Esophagus muscularis mucosa (tissue), 3 donors: ENCODE results near the gene TPO.

Experiments
- CTCF ChIP-seq, 3 experiments: fragments of 200-600 bp in 2 of 3; fragments of 450-650 bp in 1 of 3; sonication (generic) in 2 of 3; IDR thresholded peaks; one replicate each; pipeline ENCODE4 v1.5.1; 2017 to 2019; ENCODE audit warnings: antibody characterized with exemption in 3 of 3, mild to moderate bottlenecking in 2 of 3, moderate library complexity in 1 of 3
- POLR2AphosphoS5 ChIP-seq, 2 donors: sonication (generic); formaldehyde crosslinking; IDR thresholded peaks; one replicate each; pipeline ENCODE4 v1.6.1; 2017; ENCODE audit warnings: antibody characterized with exemption in 2 of 2

- TF ChIP-seq CTCF (IDR thresholded peaks at IDR 0.05) (no peak), POLR2AphosphoS5 (IDR thresholded peaks at IDR 0.05) (no peak)
These were observed 40.3 kb downstream of the TPO start for GRCh38 chr2:1453561-1453960.
